Stimulated activated CD4-positive, alpha-beta T cell treated with anti-CD3 and anti-CD28 coated beads, Interleukin-15, amount 100 ng/mL, for 48 hours (primary cell): ENCODE measurements around the gene NOP56.
"Not testable (repeated sequence)": the region's sequence is repeated elsewhere in the genome, so short reads cannot be mapped to it uniquely, and the experiment has no call there.

Experiments used
- DNase-seq, 2 donors: peaks; one replicate each; pipeline ENCODE4 v3.0.0-alpha.2; 2020; ENCODE audit warnings: low read depth in 2 of 2

Gene NOP56

GRCh38 chr20:2684817-2685216, 32.4 kb downstream of the NOP56 start:
- DNase-seq: not testable (repeated sequence)

- no peak for DNase-seq
Measured at GRCh38 chr20:2687514-2687913, 35.1 kb downstream of the NOP56 start.

- peak; percentile 56 to 74 for DNase-seq
Measured at GRCh38 chr20:2688041-2688591, 35.7 kb downstream of the NOP56 start.

- DNase-seq: no peak
Measured at GRCh38 chr20:2690213-2690612, 37.8 kb downstream of the NOP56 start.

- DNase-seq: no peak
Measured at GRCh38 chr20:2690718-2691117, 38.3 kb downstream of the NOP56 start.

- DNase-seq: no peak
Measured at GRCh38 chr20:2691127-2691526, 38.7 kb downstream of the NOP56 start.

GRCh38 chr20:2691663-2692035, 39.2 kb downstream of the NOP56 start:
- DNase-seq: no peak

GRCh38 chr20:2692036-2692885, 39.8 kb downstream of the NOP56 start, which contains the start of gene EBF4:
EBF4 (plus strand) TSS chr20:2692780; CDS start chr20:2693646, 866 bp downstream.
- DNase-seq: no peak

- DNase-seq: no peak
Measured at GRCh38 chr20:2692886-2693285, 40.5 kb downstream of the NOP56 start.

GRCh38 chr20:2693286-2694007, 41.0 kb downstream of the NOP56 start:
- no peak for DNase-seq

GRCh38 chr20:2694008-2694471, 41.6 kb downstream of the NOP56 start:
- no peak for DNase-seq

GRCh38 chr20:2694519-2694918, 42.1 kb downstream of the NOP56 start:
- DNase-seq: no peak

- no peak for DNase-seq
Measured at GRCh38 chr20:2695206-2695983, 43.0 kb downstream of the NOP56 start.

GRCh38 chr20:2695984-2696525, 43.6 kb downstream of the NOP56 start:
- not testable (repeated sequence) for DNase-seq

GRCh38 chr20:2696646-2697045, 44.2 kb downstream of the NOP56 start:
- no peak for DNase-seq

- DNase-seq: no peak
Measured at GRCh38 chr20:2697768-2698167, 45.3 kb downstream of the NOP56 start.

GRCh38 chr20:2698186-2698817, 45.9 kb downstream of the NOP56 start:
- no peak for DNase-seq

GRCh38 chr20:2698912-2699311, 46.5 kb downstream of the NOP56 start:
- DNase-seq: no peak

GRCh38 chr20:2699775-2700413, 47.5 kb downstream of the NOP56 start:
- no peak for DNase-seq

- no peak for DNase-seq
Measured at GRCh38 chr20:2700913-2701620, 48.6 kb downstream of the NOP56 start.
